Smooth muscle cell (in vitro differentiated cells): ENCODE results near the gene LAMA5. TPM values are rescaled to one million over a fixed set of nuclear protein-coding genes. Genes with fewer than 3 reads are reported as not detected.

Source experiments
- DNase-seq: peaks from one replicate; lab custom pipeline; 2025; ENCODE audit not compliant: unreplicated experiment; lab: John Stamatoyannopoulos, UW
- H2AFZ ChIP-seq: fragments of 200-600 bp; sonication (generic); 2 replicates; pipeline ENCODE4 v1.6.0; 2016; ENCODE audit warnings: antibody characterized with exemption, low read depth, mild to moderate bottlenecking
- H3F3A ChIP-seq: fragments of 200-600 bp; sonication (generic); 2 replicates; pipeline ENCODE4 v1.6.0; 2017; ENCODE audit warnings: antibody characterized with exemption, low read depth
- H3K27ac ChIP-seq: fragments of 200-600 bp; sonication (generic); 2 replicates; pipeline ENCODE4 v1.5.1; 2016; ENCODE audit warnings: low read depth, mild to moderate bottlenecking
- H3K27me3 ChIP-seq: fragments of 200-600 bp; sonication (generic); 2 replicates; pipeline ENCODE4 v1.6.1; 2016; ENCODE audit warnings: low read depth, mild to moderate bottlenecking
- H3K36me3 ChIP-seq: fragments of 200-600 bp; sonication (generic); 2 replicates; pipeline ENCODE4 v1.5.1; 2016; ENCODE audit warnings: low read depth
- H3K4me1 ChIP-seq: fragments of 200-600 bp; sonication (generic); 2 replicates; pipeline ENCODE4 v1.5.1; 2016; ENCODE audit warnings: low read depth
- H3K4me2 ChIP-seq: fragments of 200-600 bp; sonication (generic); 2 replicates; pipeline ENCODE4 v1.6.0; 2016; ENCODE audit warnings: mild to moderate bottlenecking
- H3K4me3 ChIP-seq: fragments of 200-600 bp; sonication (generic); 2 replicates; pipeline ENCODE4 v1.5.1; 2016; ENCODE audit warnings: mild to moderate bottlenecking
- H3K79me2 ChIP-seq: fragments of 200-600 bp; sonication (generic); 2 replicates; pipeline ENCODE4 v1.6.0; 2016; ENCODE audit warnings: low read depth, mild to moderate bottlenecking
- H3K9ac ChIP-seq: fragments of 200-600 bp; sonication (generic); 2 replicates; pipeline ENCODE4 v1.6.0; 2016; ENCODE audit warnings: low read depth
- H3K9me3 ChIP-seq: fragments of 200-600 bp; sonication (generic); replicated peaks from 2 replicates; pipeline ENCODE4 v1.5.1; 2016; ENCODE audit warnings: low read depth
- H4K20me1 ChIP-seq: fragments of 200-600 bp; sonication (generic); 2 replicates; pipeline ENCODE4 v1.6.0; 2016; ENCODE audit warnings: low read depth
- CTCF ChIP-seq: fragments of 200-600 bp; sonication (generic); IDR thresholded peaks from 2 replicates; pipeline ENCODE4 v1.5.1; 2017; ENCODE audit warnings: borderline replicate concordance, mild to moderate bottlenecking, antibody characterized with exemption; ENCODE audit not compliant: insufficient read depth, poor library complexity, severe bottlenecking
- WGBS: methylation state at CpG from one replicate; pipeline ENCODE4 v1.1.7; 2016; ENCODE audit warnings: low lambda C conversion rate; 5-methylcytosine and 5-hydroxymethylcytosine counted together
- microRNA-seq: library from miRNA; unstranded; fragments of <30 nt; microRNA quantifications from one replicate; pipeline ENCODE4, GENCODE V29; 2016; ENCODE audit warnings: borderline number of aligned reads
- polyA plus RNA-seq: library from polyadenylated mRNA; unstranded; fragments of >200 nt; fragmentation: Nextera tagmentation; extraction: Ambion mirVana; gene quantifications from 2 replicates; pipeline ENCODE4 v1.2.1, GENCODE V29; 2016
- total RNA-seq: library from RNA; depleted of rRNA; stranded (reverse); fragments of >200 nt; gene quantifications from 2 replicates; pipeline ENCODE4 v1.2.3, GENCODE V29; 2014

LAMA5 gene
- total and polyA plus RNA-seq, 2 experiments from 2014 or later: 27.5 to 27.6 TPM

- H3K4me1 ChIP-seq: no peaks in the 10 kb centered on the region
- peak overlapping the region; percentile 58 for H3K27ac ChIP-seq
- H3K27me3 ChIP-seq: no peaks in the 10 kb centered on the region
- DNase-seq: no peak
- peaks cover 55% of the 10 kb centered on the region for H3K79me2 ChIP-seq
- 98% methylated on average over 8 of the region's 8 CpGs for WGBS
- peaks cover 5% of the 10 kb centered on the region for H3F3A ChIP-seq
- peaks cover 85% of the 10 kb centered on the region for H4K20me1 ChIP-seq
- no peak overlapping the region for H3K9ac ChIP-seq
- peaks cover 2% of the 10 kb centered on the region for H3K36me3 ChIP-seq
- no peak overlapping the region for H2AFZ ChIP-seq
- no peaks in the 10 kb centered on the region for H3K9me3 ChIP-seq
- no peak for TF ChIP-seq CTCF
- no peak overlapping the region for H3K4me3 ChIP-seq
- no peak overlapping the region for H3K4me2 ChIP-seq
Observed at GRCh38 chr20:62259294-62259565, 107.9 kb downstream of the LAMA5 start.

Small RNA genes within 50 kb of the gene (microRNA-seq; reads per million reads assigned to microRNA genes)
- gene MIR4758: not detected

Other genes starting within 250 kb of the LAMA5 start
- gene LSM14B, start 244.8 kb downstream of the LAMA5 start, total RNA-seq: 21.5 and 22.7 TPM in 2 replicates
- 4.9 and 5.6 TPM in 2 replicates for gene LSM14B, start 244.8 kb downstream of the LAMA5 start, polyA plus RNA-seq
- 297 and 376 TPM in 2 replicates for gene PSMA7, start 223.9 kb downstream of the LAMA5 start, total RNA-seq
- gene PSMA7, start 223.9 kb downstream of the LAMA5 start, polyA plus RNA-seq: 461 and 473 TPM in 2 replicates
- gene SS18L1, start 223.5 kb downstream of the LAMA5 start, total RNA-seq: 10.1 and 15.1 TPM in 2 replicates
- gene SS18L1, start 223.5 kb downstream of the LAMA5 start, polyA plus RNA-seq: 1.1 and 2.3 TPM in 2 replicates
- gene MTG2, start 184.3 kb downstream of the LAMA5 start, total RNA-seq: 19.9 and 21.9 TPM in 2 replicates
- 13.4 and 17.9 TPM in 2 replicates for gene MTG2, start 184.3 kb downstream of the LAMA5 start, polyA plus RNA-seq
- not detected in 2 replicates for gene HRH3, start 147.0 kb downstream of the LAMA5 start, total RNA-seq
- not detected in 2 replicates for gene HRH3, start 147.0 kb downstream of the LAMA5 start, polyA plus RNA-seq
- gene OSBPL2, start 128.8 kb downstream of the LAMA5 start, total RNA-seq: 33.8 and 34.3 TPM in 2 replicates
- 32.0 and 37.0 TPM in 2 replicates for gene OSBPL2, start 128.8 kb downstream of the LAMA5 start, polyA plus RNA-seq
- 68.7 and 101 TPM in 2 replicates for gene ADRM1, start 64.3 kb downstream of the LAMA5 start, total RNA-seq
- gene ADRM1, start 64.3 kb downstream of the LAMA5 start, polyA plus RNA-seq: 121 and 126 TPM in 2 replicates
- 2,536 and 4,082 TPM in 2 replicates for gene RPS21, start 19.8 kb upstream of the LAMA5 start, total RNA-seq
- gene RPS21, start 19.8 kb upstream of the LAMA5 start, polyA plus RNA-seq: 438 and 495 TPM in 2 replicates
- gene CABLES2, start 40.0 kb upstream of the LAMA5 start, total RNA-seq: 5.2 and 7.6 TPM in 2 replicates
- 7.4 and 13.7 TPM in 2 replicates for gene CABLES2, start 40.0 kb upstream of the LAMA5 start, polyA plus RNA-seq
- 0.27 and 0.40 TPM in 2 replicates for gene RBBP8NL, start 60.2 kb upstream of the LAMA5 start, total RNA-seq
- 4.4 TPM in 1 of 2 replicates, not detected in the other for gene RBBP8NL, start 60.2 kb upstream of the LAMA5 start, polyA plus RNA-seq
- gene GATA5, start 108.7 kb upstream of the LAMA5 start, total RNA-seq: 1.6 and 1.9 TPM in 2 replicates
- gene GATA5, start 108.7 kb upstream of the LAMA5 start, polyA plus RNA-seq: 9.2 and 9.4 TPM in 2 replicates